NCI-H524 treated with DMSO at 0.1 percent for 48 hours (cell line): ENCODE results near the gene CEACAM1.
"Not testable (repeated sequence)": the region's sequence is repeated elsewhere in the genome, so short reads cannot be mapped to it uniquely, and the experiment has no call there.

Source experiments
- DNase-seq: peaks from one replicate; lab custom pipeline; 2025; lab: John Stamatoyannopoulos, UW

The CEACAM1 gene

DNA sequence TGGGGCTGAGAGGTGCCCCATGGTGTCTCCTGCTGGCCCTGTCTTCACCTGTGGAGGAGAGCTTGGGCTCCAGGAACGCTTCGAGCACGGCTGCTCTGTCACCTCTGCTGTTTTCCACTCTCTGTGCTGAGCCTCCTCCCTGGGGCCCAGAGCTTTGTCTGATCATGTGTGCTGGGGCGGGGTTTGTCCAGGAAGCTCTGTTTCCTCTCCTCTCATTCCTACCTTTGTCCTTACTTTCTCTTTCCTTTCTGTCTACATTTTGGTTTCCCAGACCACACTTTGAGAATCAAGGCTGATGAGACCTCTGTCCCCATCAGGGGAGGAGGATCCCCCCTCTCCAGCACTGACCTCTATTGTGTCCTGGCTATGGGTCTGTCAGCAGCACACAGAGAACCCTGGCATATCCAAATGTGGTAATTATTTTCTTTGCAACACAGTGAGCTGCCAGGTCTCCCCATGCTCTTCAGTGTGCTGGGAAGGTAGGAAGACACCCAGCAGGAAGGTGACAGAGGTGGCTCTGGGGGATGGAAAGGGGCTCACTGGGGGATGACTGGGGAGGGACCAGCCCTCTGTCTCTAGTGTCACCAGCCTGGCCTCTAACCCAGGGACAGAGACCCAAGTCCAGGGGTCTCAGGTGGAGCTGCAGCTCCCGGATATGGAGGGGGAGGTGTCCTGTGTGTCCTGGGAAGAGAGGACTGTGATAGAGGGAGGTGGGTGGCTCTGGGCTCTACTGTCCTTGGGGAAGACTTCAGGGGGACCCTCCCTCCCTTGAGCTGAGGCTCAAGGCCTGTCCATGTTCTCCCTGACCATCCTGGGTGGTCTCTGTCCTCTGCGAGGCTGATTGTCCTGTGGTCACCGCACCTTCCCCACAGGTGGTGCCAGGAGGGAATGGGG, at the start of gene CEACAM1:
TSS of gene CEACAM1 (minus strand) at position 128 of the 894 bp plus-strand sequence. CDS start at position 21, 107 bp downstream.
- no peak for DNase-seq

DNA sequence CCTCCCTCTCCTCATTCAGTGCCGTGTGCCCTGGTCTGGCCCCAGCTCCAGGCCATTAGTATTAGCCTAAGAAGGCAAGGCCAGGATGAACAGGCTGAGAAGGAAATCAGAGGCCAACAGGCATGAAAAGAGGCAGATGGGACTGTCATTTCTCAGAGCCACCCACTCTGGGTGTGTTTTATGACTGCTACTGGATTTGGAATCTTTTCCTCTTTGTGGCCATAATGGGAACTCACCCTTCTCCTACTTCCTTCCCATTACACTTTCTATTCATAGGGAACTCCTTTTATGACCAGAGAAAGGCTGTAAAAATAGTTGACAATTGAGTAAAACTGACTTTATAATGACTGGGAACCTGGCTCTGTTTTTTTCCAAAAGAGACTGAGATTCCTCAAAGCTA, 48.7 kb upstream of the CEACAM1 start:
- DNase-seq, result no peak

DNA sequence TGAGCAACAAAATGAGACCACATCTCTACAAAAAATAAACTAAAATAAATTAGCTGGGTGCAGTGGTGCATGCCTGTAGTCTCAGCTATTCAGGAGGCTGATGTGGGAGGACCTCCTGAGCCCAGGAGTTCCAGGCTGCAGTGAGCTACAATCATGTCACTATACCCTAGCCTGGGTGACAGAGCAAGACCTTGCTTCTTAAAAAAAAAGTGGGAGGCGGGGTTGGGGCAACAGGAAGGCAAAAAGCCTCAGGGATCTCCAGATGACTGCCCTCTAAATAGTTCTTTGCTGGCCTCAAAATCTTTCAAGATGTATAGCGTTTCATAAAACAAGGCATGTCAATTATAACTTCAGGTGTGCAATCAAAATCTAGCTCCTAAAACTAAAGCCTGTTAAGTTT, 48.0 kb upstream of the CEACAM1 start:
- DNase-seq, result no peak

DNA sequence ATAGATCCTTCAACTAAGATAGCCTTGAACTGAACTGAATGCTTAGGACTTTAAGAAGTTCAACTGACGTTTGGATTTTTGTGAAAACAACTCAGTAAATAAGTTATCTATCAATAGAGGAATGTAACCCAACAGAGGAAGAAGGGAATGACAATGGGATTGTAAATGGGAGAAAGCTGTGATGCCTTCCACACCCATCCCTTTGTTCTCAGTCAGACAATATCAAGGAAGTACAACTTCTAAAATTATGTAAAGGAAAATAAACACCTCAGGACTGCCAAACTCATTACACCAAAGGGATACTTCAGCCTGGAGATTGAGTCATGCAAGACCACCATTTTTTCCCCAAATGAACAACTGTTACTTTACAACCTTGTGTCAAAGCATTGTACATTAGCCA, 45.4 kb upstream of the CEACAM1 start:
- DNase-seq, result no peak

DNA sequence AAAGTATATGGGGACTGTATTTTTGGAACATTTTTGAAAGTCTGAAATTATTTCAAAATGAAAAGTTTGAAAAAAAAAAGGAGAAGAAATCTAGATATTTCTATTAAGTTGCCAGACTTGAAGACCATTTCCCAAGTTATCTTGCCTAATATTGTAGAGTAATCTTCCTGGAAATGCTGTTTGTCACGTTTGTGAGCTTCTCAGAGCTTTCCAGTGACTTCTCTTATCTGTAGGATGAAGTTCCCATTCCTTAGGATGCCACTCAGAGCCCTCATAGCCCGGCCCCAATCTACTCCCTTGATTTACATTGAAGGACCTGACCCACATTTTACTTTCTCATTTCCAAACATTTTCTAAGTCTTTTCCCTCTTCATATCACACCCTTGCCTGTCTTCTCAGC, 42.8 kb upstream of the CEACAM1 start:
- DNase-seq, result no peak

DNA sequence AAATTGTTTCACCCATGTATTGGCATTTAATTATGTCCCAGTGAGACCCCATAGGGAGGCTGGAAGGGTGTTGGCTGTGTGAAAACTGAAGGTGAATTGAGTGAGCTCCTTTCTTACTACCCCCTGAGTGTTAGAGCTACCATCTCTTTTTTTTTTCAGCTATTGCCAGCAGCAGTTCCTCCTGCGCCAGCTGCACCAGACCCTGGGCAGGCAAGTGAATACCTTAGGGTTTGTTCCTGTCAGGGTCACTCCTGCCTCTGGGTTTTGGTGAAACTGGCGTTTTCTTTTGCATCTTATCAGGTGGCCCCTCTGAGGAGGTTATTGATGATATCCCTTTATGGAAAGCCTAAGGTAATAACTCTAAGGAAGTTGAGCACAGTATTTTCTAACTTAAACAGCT, 40.9 kb upstream of the CEACAM1 start:
- no peak for DNase-seq

DNA sequence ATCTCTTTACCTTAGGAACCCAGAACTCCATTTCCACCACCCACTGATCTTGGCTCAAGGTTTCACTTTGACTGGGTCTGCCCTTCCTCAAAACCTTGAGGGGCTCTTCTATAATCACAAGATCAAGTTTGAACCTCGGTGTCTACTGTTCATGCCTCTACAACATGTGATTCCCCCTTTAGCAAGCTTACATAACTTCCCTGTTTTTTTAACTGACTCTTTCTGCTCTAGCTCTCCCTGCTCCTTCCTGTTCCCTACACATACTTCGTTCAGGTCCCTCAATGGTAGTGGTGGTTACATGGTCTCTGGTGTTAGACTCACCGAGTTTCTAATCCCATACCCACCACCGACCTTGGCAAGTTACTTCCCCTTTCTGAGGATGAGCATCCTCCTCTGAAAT, 39.7 kb upstream of the CEACAM1 start:
- no peak for DNase-seq

DNA sequence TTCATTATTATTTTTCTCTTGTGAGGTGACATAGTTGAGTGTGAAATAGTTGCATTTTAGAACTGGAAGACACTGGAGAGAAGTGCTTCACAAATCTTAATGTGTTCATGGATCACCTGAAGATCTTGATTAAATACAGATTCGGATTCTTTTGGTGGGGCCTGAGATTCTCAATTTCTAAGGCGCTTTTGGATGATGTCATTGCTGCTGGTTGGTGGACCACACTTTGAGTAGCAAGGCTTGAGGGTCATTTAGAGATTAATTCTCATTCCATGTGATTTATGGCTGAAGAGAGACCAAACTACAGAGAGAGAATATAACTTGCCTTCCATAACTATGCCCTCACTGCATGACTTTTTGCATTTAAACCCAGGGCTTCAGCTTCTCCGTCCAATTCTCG, 39.3 kb upstream of the CEACAM1 start:
- no peak for DNase-seq

DNA sequence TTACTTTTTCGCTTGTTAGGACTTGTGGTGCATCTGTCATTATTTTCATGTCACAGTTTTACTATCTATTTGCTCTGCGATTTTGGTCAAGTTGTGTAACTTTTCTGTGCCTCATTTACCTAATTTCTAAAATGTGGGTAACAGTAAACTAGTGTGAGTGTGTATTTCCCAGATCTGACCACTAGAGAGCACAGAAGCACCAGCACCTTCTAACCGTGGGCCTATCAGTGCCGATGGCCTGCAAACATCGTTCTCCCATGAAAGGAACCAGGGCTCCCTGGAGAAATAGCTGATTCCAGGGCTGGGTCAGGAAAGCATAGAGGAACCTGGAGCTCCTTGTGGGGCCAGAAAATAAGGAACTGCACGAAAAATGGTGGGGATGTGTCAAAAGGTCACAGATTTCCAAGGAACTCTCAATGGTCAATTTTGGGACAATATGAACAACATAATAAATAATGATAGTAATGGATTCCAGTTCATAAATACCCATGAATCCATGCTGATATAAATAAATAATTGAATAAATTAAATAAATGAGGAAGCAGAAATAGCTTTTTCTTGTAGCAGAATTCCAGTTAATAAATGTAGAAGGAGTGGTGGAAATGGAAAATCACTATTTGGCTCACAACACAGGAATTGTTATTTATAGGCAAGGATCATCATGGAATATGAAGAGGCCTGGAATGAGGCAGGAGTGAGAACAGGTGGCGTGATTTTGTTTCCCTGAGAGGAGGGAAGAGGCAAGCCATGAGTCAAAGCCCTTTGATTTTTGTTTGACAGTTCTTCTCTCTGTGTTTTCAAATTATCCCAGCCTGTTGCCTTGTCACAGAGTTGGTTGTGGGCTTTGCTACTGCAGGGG, 35.3 kb upstream of the CEACAM1 start:
- no peak for DNase-seq

DNA sequence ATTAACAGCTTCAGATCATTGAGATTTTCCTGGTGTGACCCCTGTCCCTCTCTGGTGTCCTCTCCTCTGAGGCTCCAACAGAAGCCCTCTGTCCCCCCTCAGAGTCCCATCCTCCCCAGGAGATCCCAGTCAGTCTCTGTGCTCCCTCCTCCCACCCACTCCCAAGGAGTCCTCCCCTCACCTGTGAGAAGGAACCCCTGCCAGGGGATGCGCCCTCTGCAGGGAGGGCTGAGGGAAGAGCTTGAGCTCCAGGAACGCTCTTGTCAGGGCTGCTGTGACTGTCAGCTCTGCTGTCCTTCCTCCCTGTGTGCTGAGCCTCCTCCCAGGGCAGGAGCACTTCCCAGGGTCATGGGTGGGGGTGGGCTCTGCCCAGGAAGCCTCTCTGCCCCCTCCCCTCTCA, 33.2 kb upstream of the CEACAM1 start:
- no peak for DNase-seq

DNA sequence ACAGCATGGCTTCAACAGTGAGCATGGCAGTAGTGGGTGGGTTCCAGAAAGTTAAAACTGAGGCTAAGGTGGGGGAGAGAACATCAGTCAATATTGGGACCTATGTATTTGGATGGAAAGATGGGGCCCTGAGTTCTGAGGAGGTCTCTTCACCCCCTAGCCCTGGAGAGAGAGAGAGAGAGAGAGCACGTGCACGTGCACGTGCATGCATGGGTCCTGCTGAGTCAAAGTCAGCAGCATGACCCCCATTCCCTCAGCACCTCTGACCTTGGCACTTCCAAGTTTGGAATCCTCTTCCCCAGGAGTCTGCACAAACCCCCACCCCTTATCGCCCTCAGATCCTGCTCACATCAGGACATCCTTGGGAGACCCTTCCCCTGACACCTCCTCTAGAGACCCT, 32.5 kb upstream of the CEACAM1 start:
- DNase-seq, result no peak

DNA sequence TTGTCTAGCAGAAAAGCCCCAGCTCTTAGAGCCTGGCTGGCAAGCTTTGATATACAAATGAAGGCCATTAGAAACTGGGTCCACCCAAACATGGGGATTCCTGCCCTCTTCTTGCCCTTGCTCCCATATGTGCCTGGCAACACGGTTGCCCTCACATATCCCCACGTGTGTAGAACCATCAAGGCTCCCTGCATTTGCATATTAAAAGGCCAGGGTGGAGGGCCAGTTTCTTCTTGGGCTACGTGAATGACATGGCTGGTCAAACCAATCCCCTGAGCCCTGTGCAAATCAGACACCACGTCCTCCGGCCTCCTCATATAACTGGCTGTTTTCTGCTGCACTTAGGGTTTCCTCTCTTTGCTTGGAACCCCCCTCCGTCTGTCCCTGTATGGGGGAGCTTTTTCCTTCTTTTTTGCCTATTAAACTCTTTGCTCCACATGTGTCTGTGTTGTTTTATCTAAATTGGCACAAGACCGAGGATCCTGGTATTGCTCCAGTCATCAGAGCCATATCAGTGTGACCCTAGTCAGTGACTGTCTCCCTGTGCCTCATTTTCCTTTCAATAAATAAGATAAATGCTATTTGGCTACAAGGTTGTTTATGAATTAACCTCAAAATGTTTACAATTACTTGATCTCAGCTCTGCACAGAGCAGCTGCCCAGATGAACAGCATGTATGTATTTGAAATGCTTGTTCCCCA, 30.3 kb upstream of the CEACAM1 start:
- DNase-seq, result no peak

DNA sequence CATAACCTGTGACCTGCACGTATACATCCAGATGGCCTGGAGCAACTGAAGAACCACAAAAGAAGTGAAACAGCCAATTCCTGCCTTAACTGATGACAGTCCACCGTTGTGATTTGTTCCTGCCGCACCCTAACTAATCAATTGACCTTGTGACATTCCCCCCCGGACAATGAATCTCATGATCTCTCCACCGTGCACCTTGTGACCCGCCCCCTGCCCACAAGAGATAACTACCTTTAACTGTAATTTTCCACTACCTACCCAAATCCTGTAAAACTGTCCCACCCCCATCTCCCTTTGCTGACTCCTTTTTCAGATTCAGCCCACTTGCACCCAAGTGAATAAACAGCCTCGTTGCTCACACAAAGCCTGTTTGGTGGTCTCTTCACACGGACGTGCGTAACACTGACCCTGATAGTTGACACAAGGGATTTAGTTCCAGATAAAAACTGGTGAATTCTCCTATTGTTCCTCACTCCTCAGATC, 29.1 kb upstream of the CEACAM1 start:
- not testable (repeated sequence) for DNase-seq

DNA sequence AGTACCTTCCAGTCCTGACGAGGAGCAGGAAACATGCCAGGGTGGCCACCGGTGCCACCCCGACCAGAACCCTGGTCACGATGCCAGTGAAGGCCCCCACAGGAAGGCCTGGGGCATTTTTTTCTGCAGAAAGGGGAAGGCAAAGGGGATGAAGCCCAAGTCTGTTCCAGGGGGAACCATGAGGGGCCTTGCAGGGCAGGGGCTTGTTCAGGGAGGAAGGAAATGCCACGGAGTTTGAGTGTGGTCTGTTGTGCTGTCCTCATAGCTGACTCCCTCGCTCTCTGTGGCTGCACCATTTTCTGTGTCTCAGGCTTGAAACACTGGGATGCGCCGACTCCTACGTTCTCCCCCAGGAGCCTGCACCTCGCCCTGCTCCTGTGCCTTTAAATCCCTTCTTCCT, 27.5 kb upstream of the CEACAM1 start:
- no peak for DNase-seq

DNA sequence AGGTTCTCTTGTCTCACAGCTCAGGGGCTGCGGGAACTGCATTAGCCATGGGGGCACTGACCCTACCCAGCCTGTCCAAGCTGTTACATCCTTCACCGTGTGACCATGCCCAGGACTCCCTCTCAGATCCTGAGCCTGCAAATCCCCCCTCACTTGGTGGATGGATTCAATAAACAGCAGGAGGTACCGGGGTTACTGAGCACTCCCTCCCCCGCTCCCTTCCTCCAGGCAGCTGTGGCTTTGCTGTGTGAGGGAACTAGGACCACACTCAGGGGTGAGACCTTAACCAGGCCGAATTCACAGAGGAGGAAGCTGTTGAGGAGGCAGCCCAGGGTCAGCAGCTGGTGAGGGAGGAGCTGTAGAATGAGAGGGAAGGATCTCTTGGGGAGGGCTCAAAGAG, 27.0 kb upstream of the CEACAM1 start:
- no peak for DNase-seq

DNA sequence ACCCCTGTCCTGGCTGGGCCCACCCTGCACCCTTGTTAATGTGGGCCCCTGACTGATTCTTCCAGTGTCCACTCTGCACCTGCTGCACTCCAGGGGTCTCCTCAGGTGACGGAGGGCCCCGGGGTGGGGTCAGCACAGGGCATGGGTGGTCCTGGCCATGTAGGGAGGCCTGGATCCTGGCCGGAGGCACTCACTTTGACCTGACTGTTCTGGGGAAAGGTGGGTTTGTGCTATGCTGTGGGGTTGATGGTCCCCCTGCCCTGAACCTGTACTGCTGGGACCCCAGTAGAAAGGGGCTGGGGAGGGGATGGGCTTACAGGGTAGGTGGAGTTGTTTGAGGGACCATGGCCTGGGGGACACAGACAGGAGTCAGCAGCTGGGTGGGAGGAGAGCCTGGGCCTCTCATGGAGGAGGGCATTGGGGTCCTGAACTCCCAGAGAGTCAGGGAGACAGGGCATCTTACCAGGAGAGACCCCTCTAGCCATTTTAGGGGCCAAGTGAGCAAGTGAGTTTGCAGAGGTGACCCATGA, 25.8 kb upstream of the CEACAM1 start:
- DNase-seq, result no peak

DNA sequence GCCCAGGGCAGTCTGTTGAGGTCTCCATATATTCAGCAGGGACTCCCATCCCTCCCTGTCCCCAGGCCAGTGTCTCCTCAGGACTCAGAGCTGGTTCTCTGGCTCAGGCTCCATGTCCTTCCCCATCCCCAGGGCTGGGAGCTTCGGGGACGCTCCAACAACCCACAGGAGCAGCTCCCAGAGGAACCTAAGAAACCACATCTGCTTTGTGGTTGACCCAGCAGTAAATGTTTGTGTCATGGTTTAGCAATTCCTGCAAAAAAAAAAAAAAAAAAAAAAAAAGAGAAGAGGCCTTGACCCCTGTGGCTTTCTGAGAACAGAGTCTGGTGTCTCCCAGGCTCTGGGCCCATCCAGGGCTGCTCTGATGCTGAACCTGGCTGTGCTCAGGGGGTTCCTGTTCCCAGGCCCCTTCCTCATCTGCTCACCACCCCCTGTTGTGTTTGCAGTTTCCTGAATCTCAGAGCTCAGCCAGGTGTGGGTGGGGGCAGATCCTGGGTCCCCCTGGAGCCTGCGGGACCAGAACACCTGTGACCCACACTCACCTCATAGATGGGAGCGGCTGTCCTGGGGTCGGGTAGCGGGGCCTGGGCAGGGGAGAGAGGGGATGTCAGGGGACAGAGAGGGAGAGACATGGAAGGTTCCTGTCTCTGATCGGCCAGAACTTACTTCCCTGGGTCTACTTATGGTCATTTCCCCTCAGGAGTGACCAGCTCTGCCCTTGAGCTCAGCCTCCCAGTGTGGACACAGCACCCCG, 25.2 kb upstream of the CEACAM1 start:
- no peak for DNase-seq

DNA sequence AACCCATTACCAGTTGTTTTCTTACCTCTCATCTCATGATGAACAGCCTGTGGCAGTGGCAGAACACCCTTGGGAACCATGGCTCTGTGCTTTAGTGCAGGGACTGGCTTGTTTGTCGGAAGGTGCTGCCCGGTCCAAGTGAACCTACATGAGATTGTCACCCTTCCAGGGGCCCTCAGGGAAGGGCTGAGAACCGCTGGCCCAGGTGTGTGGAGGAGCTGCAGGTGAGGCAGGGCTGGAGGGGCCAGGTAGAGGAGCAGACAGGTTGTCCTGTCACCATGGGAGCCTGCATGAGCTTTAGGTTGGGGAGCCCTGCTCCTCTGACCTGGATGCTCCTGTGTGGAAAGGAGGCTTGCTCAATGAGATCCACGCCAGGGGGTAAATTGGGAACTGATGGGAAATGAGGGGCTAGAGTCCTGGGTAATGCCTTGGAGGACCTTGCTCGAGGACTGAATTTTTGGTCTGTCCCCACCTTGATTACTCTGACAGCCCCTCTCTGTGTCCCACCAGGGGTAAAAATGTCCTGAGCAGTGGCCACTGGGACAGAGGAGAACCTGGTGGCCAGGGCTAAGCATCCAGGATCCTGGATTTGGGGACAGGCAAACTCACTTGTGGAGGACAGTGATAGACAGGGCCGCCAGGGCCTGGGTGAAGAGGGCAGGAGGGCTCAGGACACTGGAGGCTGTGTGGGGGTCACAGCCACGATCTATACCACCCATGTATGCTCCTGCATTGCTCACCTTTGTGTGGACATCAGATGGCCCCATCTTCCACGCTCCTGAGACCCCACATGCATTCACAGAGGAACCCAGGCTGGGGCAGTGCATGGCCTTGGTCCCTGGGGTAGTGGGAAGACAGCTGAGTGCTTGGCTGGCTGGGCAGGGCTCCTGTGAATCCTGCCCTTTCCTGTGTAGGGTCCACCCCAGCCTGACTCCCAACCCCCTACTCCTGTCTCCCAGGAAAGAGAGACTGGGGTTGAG, 24.1 kb upstream of the CEACAM1 start:
- no peak for DNase-seq

DNA sequence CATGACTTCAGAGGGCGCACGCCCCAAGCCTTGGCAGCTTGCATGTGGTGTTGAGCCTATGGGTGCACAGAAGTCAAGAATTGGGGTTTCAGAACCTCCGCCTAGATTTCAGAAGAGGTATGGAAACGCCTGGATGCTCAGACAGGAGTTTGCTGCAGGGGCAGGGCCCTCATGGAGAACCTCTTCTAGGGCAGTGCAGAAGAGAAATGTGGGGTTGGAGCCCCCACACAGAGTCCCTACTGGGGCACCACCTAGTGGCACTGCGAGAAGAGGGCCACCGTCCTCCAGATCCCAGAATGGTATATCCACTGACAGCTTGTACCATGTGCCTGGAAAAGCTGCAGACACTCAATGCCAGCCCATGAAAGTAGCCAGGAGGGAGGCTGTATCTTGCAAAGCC, 22.2 kb upstream of the CEACAM1 start:
- not testable (repeated sequence) for DNase-seq

DNA sequence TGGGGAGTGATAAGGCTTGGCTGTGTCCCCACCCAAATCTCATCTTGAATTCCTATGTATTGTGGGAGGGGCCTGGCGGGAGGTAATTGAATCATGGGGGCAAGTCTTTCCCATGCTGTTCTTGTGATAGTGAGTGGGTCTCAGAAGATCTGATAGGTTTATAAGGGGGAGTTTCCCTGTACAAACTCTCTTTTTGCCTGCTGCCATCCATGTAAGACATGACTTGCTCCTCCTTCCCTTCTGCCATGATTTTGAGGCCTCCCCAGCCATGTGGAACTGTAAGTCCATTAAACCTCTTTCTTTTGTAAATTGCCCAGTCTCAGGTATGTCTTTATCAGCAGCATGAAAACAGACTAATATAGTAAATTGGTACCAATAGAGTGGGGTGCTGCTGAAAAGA, 20.8 kb upstream of the CEACAM1 start:
- DNase-seq, result not testable (repeated sequence)
